NB4 (cell line): ENCODE data around the gene SAMD1.
A peak's percentile ranks its signal among the peaks of the same experiment; 100 is the strongest.
"Not testable (repeated sequence)": the region's sequence is repeated elsewhere in the genome, so short reads cannot be mapped to it uniquely, and the experiment has no call there.

Experiments used
- DNase-seq: peaks from one replicate; pipeline ENCODE4 v3.0.0; 2010; ENCODE audit warnings: low read depth
- H3K4me3 ChIP-seq: one replicate; pipeline ENCODE4 v1.5.1; 2011; ENCODE audit warnings: mild to moderate bottlenecking, low read depth, low read length, moderate library complexity
- MYC ChIP-seq: IDR thresholded peaks from 2 replicates; pipeline ENCODE4 v1.6.1; 2011; ENCODE audit warnings: low read depth, low read length
- POLR2A ChIP-seq: IDR thresholded peaks from 2 replicates; pipeline ENCODE4 v1.6.1; 2011; ENCODE audit warnings: mild to moderate bottlenecking; ENCODE audit not compliant: insufficient read length; ENCODE audit errors: extremely low read depth
- TF ChIP-seq, protein P1 (sequence below): IDR thresholded peaks from 2 replicates; pipeline ENCODE4 v1.6.1; 2011; ENCODE audit warnings: low read depth, low read length
- TF ChIP-seq, protein P2 (sequence below): IDR thresholded peaks from one replicate; pipeline ENCODE4 v1.5.1; 2012; ENCODE audit warnings: low read depth, low read length

SAMD1 gene

DNA sequence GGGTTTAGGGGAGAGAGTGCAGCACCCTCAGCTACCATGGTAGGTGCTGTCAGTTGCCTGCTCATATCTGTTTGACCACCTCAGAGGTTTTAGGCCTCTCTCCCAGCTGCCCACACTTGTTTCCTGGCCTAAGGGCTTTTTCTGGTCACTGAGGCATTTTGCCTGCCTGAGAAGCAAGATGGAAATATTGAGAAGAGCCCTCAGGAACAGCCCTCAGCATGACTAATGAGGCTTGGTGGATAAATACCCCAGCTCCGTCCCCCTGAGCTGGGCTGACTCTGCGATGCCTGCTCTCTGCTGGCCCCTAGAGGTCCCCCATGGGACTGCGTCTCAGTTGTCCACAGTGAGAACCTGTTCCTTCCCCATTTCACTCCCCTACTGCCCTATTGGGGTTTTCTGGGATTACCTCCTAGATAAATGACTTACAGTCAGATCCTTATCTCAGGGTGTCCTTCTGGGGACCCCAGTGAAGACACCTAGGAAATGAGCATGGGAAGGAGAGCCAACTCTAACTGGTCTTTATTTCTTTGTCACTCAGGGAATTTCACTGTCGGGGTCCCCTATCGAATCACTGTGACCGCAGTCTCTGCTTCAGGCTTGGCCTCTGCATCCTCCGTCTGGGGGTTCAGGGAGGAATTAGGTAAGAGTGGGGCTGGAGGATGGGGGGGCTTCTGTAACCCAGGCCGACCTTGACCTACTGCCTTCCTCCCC is 42.0 kb downstream of the SAMD1 start:
- TF ChIP-seq MYC: peak; percentile 20; the same call in 1 of the 2 replicates
- TF ChIP-seq, protein P1, sequence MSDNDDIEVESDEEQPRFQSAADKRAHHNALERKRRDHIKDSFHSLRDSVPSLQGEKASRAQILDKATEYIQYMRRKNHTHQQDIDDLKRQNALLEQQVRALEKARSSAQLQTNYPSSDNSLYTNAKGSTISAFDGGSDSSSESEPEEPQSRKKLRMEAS: no peak
- TF ChIP-seq, protein P2, sequence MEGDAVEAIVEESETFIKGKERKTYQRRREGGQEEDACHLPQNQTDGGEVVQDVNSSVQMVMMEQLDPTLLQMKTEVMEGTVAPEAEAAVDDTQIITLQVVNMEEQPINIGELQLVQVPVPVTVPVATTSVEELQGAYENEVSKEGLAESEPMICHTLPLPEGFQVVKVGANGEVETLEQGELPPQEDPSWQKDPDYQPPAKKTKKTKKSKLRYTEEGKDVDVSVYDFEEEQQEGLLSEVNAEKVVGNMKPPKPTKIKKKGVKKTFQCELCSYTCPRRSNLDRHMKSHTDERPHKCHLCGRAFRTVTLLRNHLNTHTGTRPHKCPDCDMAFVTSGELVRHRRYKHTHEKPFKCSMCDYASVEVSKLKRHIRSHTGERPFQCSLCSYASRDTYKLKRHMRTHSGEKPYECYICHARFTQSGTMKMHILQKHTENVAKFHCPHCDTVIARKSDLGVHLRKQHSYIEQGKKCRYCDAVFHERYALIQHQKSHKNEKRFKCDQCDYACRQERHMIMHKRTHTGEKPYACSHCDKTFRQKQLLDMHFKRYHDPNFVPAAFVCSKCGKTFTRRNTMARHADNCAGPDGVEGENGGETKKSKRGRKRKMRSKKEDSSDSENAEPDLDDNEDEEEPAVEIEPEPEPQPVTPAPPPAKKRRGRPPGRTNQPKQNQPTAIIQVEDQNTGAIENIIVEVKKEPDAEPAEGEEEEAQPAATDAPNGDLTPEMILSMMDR: peak; percentile 97
- no peak for TF ChIP-seq POLR2A
- no peak overlapping the region for H3K4me3 ChIP-seq
- peak; percentile 77 for DNase-seq

DNA sequence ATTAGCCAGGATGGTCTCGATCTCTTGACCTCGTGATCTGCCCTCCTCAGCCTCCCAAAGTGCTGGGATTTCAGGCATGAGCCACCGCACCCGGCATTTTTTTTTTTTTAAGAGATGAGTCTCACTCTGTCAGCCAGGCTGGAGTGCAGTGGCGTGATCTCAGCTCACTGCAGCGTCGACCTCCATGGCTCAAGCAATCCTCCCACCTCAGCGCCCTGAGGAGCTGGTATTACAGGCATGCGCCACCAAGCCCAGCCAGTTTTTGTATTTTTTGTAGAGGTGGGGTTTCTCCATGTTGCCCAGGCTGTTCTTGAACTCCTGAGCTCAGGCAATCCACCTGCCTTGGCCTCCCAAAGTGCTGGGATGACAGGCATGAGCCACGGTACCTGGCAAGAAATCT is 42.7 kb downstream of the SAMD1 start:
- DNase-seq, H3K4me3 ChIP-seq: not testable (repeated sequence)

DNA sequence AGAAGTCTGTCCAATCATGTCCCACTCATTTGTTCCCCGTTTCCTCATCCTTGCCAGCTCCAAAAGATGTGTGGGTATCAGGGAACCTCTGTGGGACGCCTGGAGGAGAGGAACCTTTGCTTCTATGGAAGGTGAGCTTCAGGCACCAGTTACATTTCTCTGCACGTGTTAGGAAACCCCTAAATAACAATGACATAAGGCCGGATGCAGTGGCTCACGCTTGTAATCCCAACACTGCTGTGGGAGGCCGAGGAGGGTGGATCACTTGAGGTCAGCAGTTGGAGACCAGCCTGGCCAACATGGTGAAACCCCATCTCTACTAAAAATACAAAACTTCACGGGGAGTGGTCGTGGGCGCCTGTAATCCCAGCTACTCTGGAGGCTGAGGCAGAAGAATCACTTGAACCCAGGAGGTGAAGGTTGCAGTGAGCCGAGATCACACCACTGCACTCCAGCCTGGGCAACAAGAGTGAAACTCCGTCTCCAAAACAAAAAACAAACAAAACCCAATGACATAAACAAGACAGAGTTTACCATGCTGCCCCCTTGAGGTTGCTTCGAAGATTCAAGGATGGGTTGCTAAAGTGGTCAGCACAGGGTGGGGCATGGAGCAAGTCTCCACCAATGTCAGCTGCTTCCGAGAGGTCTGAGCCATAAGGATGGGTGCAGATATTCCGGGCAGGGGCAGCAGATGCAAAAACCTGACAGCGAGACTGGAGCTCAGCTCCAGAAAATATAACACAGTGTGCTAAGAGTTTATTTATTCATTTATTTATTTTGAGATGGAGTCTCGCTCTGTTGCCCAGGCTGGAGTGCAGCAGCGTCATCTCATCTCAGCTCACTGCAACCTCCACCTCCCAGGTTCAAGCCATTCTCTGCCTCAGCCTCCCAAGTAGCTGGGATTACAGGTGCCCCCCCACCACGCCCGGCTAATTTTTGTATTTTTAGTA is 47.6 kb downstream of the SAMD1 start:
- TF ChIP-seq, protein P2: peak; percentile 58
- DNase-seq: peak; percentile 60
- not testable (repeated sequence) for H3K4me3 ChIP-seq

DNA sequence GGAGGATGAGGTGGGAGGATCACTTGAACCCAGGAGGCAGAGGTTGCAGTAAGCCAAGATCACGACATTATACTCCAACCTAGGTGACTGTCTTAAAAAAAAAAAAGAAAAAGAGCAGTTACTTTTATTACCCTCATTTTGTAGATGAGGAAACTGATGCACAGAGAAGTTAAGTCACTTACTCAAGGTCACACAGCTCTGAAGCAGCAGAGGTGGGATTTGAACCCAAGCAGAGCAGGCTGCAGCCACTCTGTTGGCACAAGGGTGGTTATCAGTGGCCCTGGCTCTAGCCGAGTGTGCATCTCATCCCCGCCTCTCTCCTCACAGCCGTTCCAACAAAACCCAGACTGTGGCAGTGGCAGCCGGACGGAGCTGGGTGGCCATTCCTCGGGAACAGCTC is 51.4 kb downstream of the SAMD1 start:
- H3K4me3 ChIP-seq: no peak overlapping the region
- TF ChIP-seq, protein P2: no peak
- TF ChIP-seq POLR2A: no peak
- TF ChIP-seq MYC: no peak
- TF ChIP-seq, protein P1: no peak
- no peak for DNase-seq
